Panc1 (cell line): ENCODE measurements around the gene CDH6. TPM values are rescaled to one million over a fixed set of nuclear protein-coding genes. Genes with fewer than 3 reads are reported as not detected.

Experiments
- ATAC-seq: fragments of 200-7000 bp; cut with Tn5 transposase; 2 replicates; pipeline ENCODE4 v1.9.1; 2020; ENCODE audit warnings: mild to moderate bottlenecking, moderate library complexity
- BruUV-seq: library from RNA; stranded (reverse); fragments of 400-500 nt; replicated peaks from 2 replicates; lab custom pipeline; 2021; lab: Mats Ljungman, UMichigan
- CTCF ChIA-PET: fragments of 300-600 bp; sonication (Branson Sonifier 250); formaldehyde crosslinking; loops from one replicate; lab custom pipeline; 2022; ENCODE audit warnings: antibody characterized with exemption; lab: Charles Lee
- POLR2A ChIA-PET: fragments of 300-600 bp; sonication (Branson Sonifier 250); formaldehyde crosslinking; loops from one replicate; lab custom pipeline; 2022; ENCODE audit warnings: antibody characterized with exemption; lab: Charles Lee
- DNase-seq: peaks from one replicate; pipeline ENCODE4 v3.0.0-alpha.2; 2010; ENCODE audit warnings: low read depth, low spot score
- H3K27ac ChIP-seq: 2 replicates; pipeline ENCODE4 v1.5.1; 2011; ENCODE audit warnings: mild to moderate bottlenecking, low read length, inconsistent platforms
- H3K27me3 ChIP-seq: fragments of 200-500 bp; sonication (Bioruptor generic); 2 replicates; pipeline ENCODE4 v1.6.0; 2014; ENCODE audit warnings: low read length, inconsistent platforms; ENCODE audit not compliant: control insufficient read depth, insufficient read depth
- H3K36me3 ChIP-seq: fragments of 200-500 bp; sonication (Bioruptor generic); 2 replicates; pipeline ENCODE4 v1.5.1; 2014; ENCODE audit warnings: inconsistent platforms, mild to moderate bottlenecking, low read length, moderate library complexity; ENCODE audit not compliant: control insufficient read depth, insufficient read depth
- H3K4me1 ChIP-seq: 2 replicates; pipeline ENCODE4 v1.5.1; 2011; ENCODE audit warnings: inconsistent platforms, mild to moderate bottlenecking, low read length, moderate library complexity; ENCODE audit not compliant: control insufficient read depth, insufficient read depth
- H3K4me3 ChIP-seq, 2 experiments: 2 replicates each; pipeline ENCODE4 v1.5.1; 2011 to 2012; ENCODE audit warnings: low read depth in 2 of 2, low read length in 2 of 2, mild to moderate bottlenecking in 2 of 2, inconsistent platforms in 1 of 2, moderate library complexity in 1 of 2
- H3K9me3 ChIP-seq: fragments of 200-500 bp; sonication (Bioruptor generic); 2 replicates; pipeline ENCODE4 v1.5.1; 2014; ENCODE audit warnings: low read depth, mild to moderate bottlenecking, inconsistent platforms, low read length, moderate library complexity; ENCODE audit not compliant: control insufficient read depth, insufficient read depth
- POLR2AphosphoS5 ChIP-seq: IDR thresholded peaks from 2 replicates; pipeline ENCODE4 v1.6.1; 2012; ENCODE audit warnings: mild to moderate bottlenecking, low read depth, low read length, moderate library complexity
- REST ChIP-seq, 2 experiments: IDR thresholded peaks; 2 replicates each; pipeline ENCODE4 v1.6.1; 2011 to 2012; ENCODE audit warnings: low read depth in 2 of 2, control low read depth in 1 of 2, low read length in 1 of 2, mild to moderate bottlenecking in 1 of 2, moderate library complexity in 1 of 2; ENCODE audit not compliant: insufficient read depth in 1 of 2
- SIN3A ChIP-seq: IDR thresholded peaks from 2 replicates; pipeline ENCODE4 v1.6.1; 2012; ENCODE audit warnings: low read depth, mild to moderate bottlenecking, low read length, moderate library complexity, borderline replicate concordance; ENCODE audit not compliant: insufficient read depth
- TCF7L2 ChIP-seq: IDR thresholded peaks from 2 replicates; pipeline ENCODE4 v1.6.1; 2011; ENCODE audit warnings: mild to moderate bottlenecking, low read depth, low read length, inconsistent platforms
- in situ Hi-C: cut with HindIII; loops from 2 replicates; pipeline ENCODE4 v1.10.0; 2016; ENCODE audit warnings: low sequenced_read_pairs, low pct_unique_long_range_greater_than_20kb
- intact Hi-C: fragments of 100-400 bp; cut with micrococcal nuclease; formaldehyde crosslinking; loops from one replicate; pipeline ENCODE4 v1.10.0; 2022; ENCODE audit not compliant: unreplicated experiment
- total RNA-seq: library from RNA; stranded (reverse); gene quantifications from one replicate; pipeline ENCODE4 v1.2.1, GENCODE V29; 2021; ENCODE audit not compliant: unreplicated experiment
- TF ChIP-seq, protein P1 (sequence below): fragments of 450-650 bp; IDR thresholded peaks from 2 replicates; pipeline ENCODE4 v1.5.1; 2017; ENCODE audit warnings: mild to moderate bottlenecking

CDH6 gene
- total RNA-seq, 1 experiment from 2014 or later = 0.36 TPM

- peaks cover 48% of the 10 kb centered on the region for H3K27me3 ChIP-seq
- no peaks in the 10 kb centered on the region for H3K36me3 ChIP-seq
- ChIA-PET CTCF (no interaction called here), POLR2A (no interaction called here)
- TF ChIP-seq, protein P1, sequence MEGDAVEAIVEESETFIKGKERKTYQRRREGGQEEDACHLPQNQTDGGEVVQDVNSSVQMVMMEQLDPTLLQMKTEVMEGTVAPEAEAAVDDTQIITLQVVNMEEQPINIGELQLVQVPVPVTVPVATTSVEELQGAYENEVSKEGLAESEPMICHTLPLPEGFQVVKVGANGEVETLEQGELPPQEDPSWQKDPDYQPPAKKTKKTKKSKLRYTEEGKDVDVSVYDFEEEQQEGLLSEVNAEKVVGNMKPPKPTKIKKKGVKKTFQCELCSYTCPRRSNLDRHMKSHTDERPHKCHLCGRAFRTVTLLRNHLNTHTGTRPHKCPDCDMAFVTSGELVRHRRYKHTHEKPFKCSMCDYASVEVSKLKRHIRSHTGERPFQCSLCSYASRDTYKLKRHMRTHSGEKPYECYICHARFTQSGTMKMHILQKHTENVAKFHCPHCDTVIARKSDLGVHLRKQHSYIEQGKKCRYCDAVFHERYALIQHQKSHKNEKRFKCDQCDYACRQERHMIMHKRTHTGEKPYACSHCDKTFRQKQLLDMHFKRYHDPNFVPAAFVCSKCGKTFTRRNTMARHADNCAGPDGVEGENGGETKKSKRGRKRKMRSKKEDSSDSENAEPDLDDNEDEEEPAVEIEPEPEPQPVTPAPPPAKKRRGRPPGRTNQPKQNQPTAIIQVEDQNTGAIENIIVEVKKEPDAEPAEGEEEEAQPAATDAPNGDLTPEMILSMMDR = no peak
- TF ChIP-seq POLR2AphosphoS5 = no peak
- TF ChIP-seq SIN3A = no peak
- no peak for TF ChIP-seq REST (IDR thresholded peaks at IDR 0.05; ENCODE audit: insufficient read depth in 1 of 2, low read depth in 2 of 2, low read length in 1 of 2)
- no peak for TF ChIP-seq TCF7L2
- in situ Hi-C loops (no loop called here), intact Hi-C loops (no loop called here)
- peak overlapping the region; percentile 35 to 60 for H3K4me3 ChIP-seq
- BruUV-seq = no TSS peak
- no peak for DNase-seq
- ATAC-seq = peak; percentile 67
- H3K9me3 ChIP-seq = no peaks in the 10 kb centered on the region
- peaks cover 11% of the 10 kb centered on the region for H3K4me1 ChIP-seq
- H3K27ac ChIP-seq = no peak overlapping the region
Observed at GRCh38 chr5:31194468-31194813, 955 bp downstream of the CDH6 start.

GRCh38 chr5:31194892-31195555, 1.5 kb downstream of the CDH6 start:
- POLR2A ChIA-PET = no interaction called here

More at GRCh38 chr5:31194892-31195555, 1.5 kb downstream of the CDH6 start:
- Histone ChIP-seq H3K27me3 (peaks cover 48% of the 10 kb centered on the region), H3K36me3 (no peaks in the 10 kb centered on the region), H3K4me1 (peaks cover 11% of the 10 kb centered on the region), H3K27ac (no peak overlapping the region), H3K9me3 (no peaks in the 10 kb centered on the region), H3K4me3 (peak overlapping the region; percentile 1 to 60; a peak in 2 of 4 replicates)
- BruUV-seq = no TSS peak
- ATAC-seq (no peak), DNase-seq (no peak)
- intact Hi-C loops = no loop called here
- CTCF ChIA-PET = no interaction called here
- in situ Hi-C loops = no loop called here
- TF ChIP-seq REST (IDR thresholded peaks at IDR 0.05; ENCODE audit: insufficient read depth in 1 of 2, low read depth in 2 of 2, low read length in 1 of 2) (no peak), SIN3A (no peak), TCF7L2 (no peak), POLR2AphosphoS5 (no peak)
- TF ChIP-seq, protein P1 = no peak
